ENCODE measurements around the gene TRAPPC2L.

DNA sequence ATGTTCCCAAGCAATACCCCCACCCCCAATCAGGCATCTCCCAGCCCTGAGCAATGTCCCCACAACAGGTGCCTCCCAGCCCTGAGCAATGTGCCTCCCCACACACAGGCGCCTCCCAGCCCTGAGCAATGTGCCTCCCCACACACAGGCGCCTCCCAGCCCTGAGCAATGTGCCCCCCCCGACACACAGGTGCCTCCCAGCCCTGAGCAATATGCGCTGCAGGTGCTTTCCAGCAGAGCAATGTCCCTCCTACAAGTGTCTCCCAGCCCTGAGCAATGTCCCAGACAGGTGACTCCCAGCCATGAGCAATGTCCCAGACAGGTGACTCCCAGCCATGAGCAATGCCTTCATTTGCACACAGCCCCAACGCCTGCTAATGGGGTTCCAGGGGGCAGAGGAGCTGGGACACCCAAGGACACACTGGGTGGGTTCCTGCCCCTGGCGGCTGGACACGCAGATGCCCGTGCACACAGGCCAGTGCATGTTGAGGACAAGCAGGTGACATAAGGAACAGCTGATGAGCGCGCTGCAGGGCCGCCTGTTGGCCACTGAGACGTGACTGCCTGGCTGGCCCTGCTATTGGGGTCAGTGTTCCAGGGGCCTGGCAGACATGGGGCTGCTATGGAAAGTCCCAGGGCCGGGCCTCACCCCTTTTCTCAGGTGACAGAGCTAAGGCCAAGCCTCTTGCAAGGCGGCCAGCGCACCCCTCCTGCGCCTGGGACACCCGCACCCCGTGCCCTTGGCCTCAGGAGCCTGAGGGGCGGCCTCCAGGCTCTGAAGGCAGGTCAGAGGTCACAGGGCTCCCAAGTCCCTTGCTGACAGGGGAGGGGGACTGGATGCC, 36.4 kb downstream of the TRAPPC2L start:
- TF ChIP-seq FOXK2 (IDR thresholded peaks at IDR 0.05) (no peak), SP1 (IDR thresholded peaks at IDR 0.05) (no peak), FOXM1 (IDR thresholded peaks at IDR 0.05; ENCODE audit: borderline replicate concordance) (no peak), ARNT (IDR thresholded peaks at IDR 0.05) (no peak), ELF4 (IDR thresholded peaks at IDR 0.05) (no peak), BHLHE40 (IDR thresholded peaks at IDR 0.05; ENCODE audit: borderline replicate concordance) (no peak), FOXA1 (IDR thresholded peaks at IDR 0.05) (no peak), HDGF (IDR thresholded peaks at IDR 0.05; ENCODE audit: borderline replicate concordance) (no peak), TARDBP (IDR thresholded peaks at IDR 0.05) (no peak), ZNF384 (IDR thresholded peaks at IDR 0.05) (no peak), CTBP1 (IDR thresholded peaks at IDR 0.05; ENCODE audit: borderline replicate concordance) (no peak)
- TF ChIP-seq, protein P1, sequence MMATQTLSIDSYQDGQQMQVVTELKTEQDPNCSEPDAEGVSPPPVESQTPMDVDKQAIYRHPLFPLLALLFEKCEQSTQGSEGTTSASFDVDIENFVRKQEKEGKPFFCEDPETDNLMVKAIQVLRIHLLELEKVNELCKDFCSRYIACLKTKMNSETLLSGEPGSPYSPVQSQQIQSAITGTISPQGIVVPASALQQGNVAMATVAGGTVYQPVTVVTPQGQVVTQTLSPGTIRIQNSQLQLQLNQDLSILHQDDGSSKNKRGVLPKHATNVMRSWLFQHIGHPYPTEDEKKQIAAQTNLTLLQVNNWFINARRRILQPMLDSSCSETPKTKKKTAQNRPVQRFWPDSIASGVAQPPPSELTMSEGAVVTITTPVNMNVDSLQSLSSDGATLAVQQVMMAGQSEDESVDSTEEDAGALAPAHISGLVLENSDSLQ (IDR thresholded peaks at IDR 0.05): no peak

Data from HEK293T (cell line).